Right ventricle myocardium inferior (tissue), 1 donor: ENCODE results near the gene CFD. TPM values are rescaled to one million over a fixed set of nuclear protein-coding genes. Genes with fewer than 3 reads are reported as not detected.

Experiments used
- microRNA-seq: library from miRNA; unstranded; fragments of <30 nt; microRNA quantifications from one replicate; pipeline ENCODE4 v1.2.0, GENCODE V29; 2020
- total RNA-seq: library from RNA; stranded (reverse); fragmentation: NEBNext Ultra II Directional; extraction: Animal tissue kit (Norgen Biotek cat#: 25700); gene quantifications from one replicate; pipeline ENCODE4 v1.2.1, GENCODE V29; 2021
- donor health status: DM: no; HTN: yes; CAD: no; lungs with severe emphysema.

CFD gene
- total RNA-seq, 1 donor from 2014 or later: 655 TPM

Small RNAs within 50 kb of the gene (microRNA-seq; reads per million reads assigned to microRNA genes)
- gene MIR3187: 1.1 reads per million

Other genes starting within 250 kb of the CFD start
- gene POLRMT, start 226.1 kb upstream of the CFD start, total RNA-seq: 51.2 TPM
- gene FGF22, start 219.8 kb upstream of the CFD start, total RNA-seq: not detected
- 19.7 TPM for gene RNF126, start 196.4 kb upstream of the CFD start, total RNA-seq
- 37.1 TPM for gene FSTL3, start 183.3 kb upstream of the CFD start, total RNA-seq
- not detected for gene PRSS57, start 164.2 kb upstream of the CFD start, total RNA-seq
- 34.0 TPM for gene PALM, start 150.7 kb upstream of the CFD start, total RNA-seq
- gene MISP, start 108.6 kb upstream of the CFD start, total RNA-seq: not detected
- 67.6 TPM for gene PTBP1, start 62.2 kb upstream of the CFD start, total RNA-seq
- not detected for gene PLPPR3, start 37.7 kb upstream of the CFD start, total RNA-seq
- not detected for gene AZU1, start 31.8 kb upstream of the CFD start, total RNA-seq
- not detected for gene PRTN3, start 18.7 kb upstream of the CFD start, total RNA-seq
- 1.6 TPM for gene ELANE, start 7.4 kb upstream of the CFD start, total RNA-seq
- 23.5 TPM for gene MED16, start 33.5 kb downstream of the CFD start, total RNA-seq
- not detected for gene RNU6-9, start 33.8 kb downstream of the CFD start, total RNA-seq
- gene R3HDM4, start 53.6 kb downstream of the CFD start, total RNA-seq: 21.9 TPM
- not detected for gene KISS1R, start 57.7 kb downstream of the CFD start, total RNA-seq
- gene ARID3A, start 66.4 kb downstream of the CFD start, total RNA-seq: 6.7 TPM
- 20.7 TPM for gene WDR18, start 124.7 kb downstream of the CFD start, total RNA-seq
- gene GRIN3B, start 140.8 kb downstream of the CFD start, total RNA-seq: 0.35 TPM
- gene TMEM259, start 161.5 kb downstream of the CFD start, total RNA-seq: 106 TPM
- gene RNU6-2, start 161.9 kb downstream of the CFD start, total RNA-seq: not detected
- 69.3 TPM for gene CNN2, start 166.9 kb downstream of the CFD start, total RNA-seq
- 7.7 TPM for gene ABCA7, start 180.4 kb downstream of the CFD start, total RNA-seq
- gene ARHGAP45, start 207.5 kb downstream of the CFD start, total RNA-seq: 6.6 TPM
- 142 TPM for gene POLR2E, start 235.7 kb downstream of the CFD start, total RNA-seq
- gene GPX4, start 244.3 kb downstream of the CFD start, total RNA-seq: 361 TPM